Ascending aorta (tissue), 2 donors: Measurements from ENCODE around the gene OPA3. TPM values are rescaled to one million over a fixed set of nuclear protein-coding genes. Genes with fewer than 3 reads are reported as not detected.

ENCODE experiments used
- DNase-seq, 2 donors: peaks; one replicate each; pipeline ENCODE4 v3.0.0-alpha.2; 2019; ENCODE audit warnings: low spot score in 2 of 2
- H3K27ac ChIP-seq, 2 donors: fragments of 200-600 bp; sonication (generic); one replicate each; pipeline ENCODE4 v1.5.1; 2016 to 2017; ENCODE audit warnings: mild to moderate bottlenecking in 1 of 2
- H3K27me3 ChIP-seq: fragments of 200-600 bp; sonication (generic); one replicate; pipeline ENCODE4 v1.5.1; 2017
- H3K36me3 ChIP-seq, 2 donors: fragments of 200-600 bp; sonication (generic); one replicate each; pipeline ENCODE4 v1.5.1; 2016
- H3K4me1 ChIP-seq, 2 donors: fragments of 200-600 bp; sonication (generic); one replicate each; pipeline ENCODE4 v1.5.1; 2016 to 2017; ENCODE audit warnings: mild to moderate bottlenecking in 1 of 2
- H3K4me3 ChIP-seq, 2 donors: fragments of 200-600 bp; sonication (generic); one replicate each; pipeline ENCODE4 v1.5.1; 2016 to 2017; ENCODE audit warnings: mild to moderate bottlenecking in 1 of 2
- H3K9me3 ChIP-seq, 2 donors: fragments of 200-600 bp; sonication (generic); one replicate each; pipeline ENCODE4 v1.5.1; 2016
- CTCF ChIP-seq, 3 experiments: fragments of 200-600 bp in 2 of 3; fragments of 450-650 bp in 1 of 3; sonication (generic) in 2 of 3; IDR thresholded peaks; one replicate each; pipeline ENCODE4 v1.5.1; 2016 to 2019; ENCODE audit warnings: antibody characterized with exemption in 3 of 3, mild to moderate bottlenecking in 1 of 3, moderate library complexity in 1 of 3
- intact Hi-C: fragments of 100-400 bp; cut with DNase I; formaldehyde crosslinking; loops from one replicate; pipeline ENCODE4 v1.15.1; 2023
- total RNA-seq: library from RNA; depleted of rRNA; stranded (reverse); fragments of >200 nt; gene quantifications from one replicate; pipeline ENCODE4 v1.1.0, GENCODE V29; 2016

Gene OPA3
- total RNA-seq, 1 donor from 2014 or later, result 4.5 TPM

- H3K9me3 ChIP-seq, result no peaks in the 10 kb centered on the region
- peaks cover 0 to 10% of the 10 kb centered on the region in 2 donors for H3K4me1 ChIP-seq
- no peak for DNase-seq
- H3K36me3 ChIP-seq, result peaks cover 58 to 62% of the 10 kb centered on the region in 2 donors
- intact Hi-C loops, result no loop called here
- no peak overlapping the region for H3K4me3 ChIP-seq
- no peaks in the 10 kb centered on the region for H3K27me3 ChIP-seq
- TF ChIP-seq CTCF (IDR thresholded peaks at IDR 0.05), result no peak
- no peak overlapping the region for H3K27ac ChIP-seq
Observed at GRCh38 chr19:45517641-45518468, 66.7 kb downstream of the OPA3 start.

- H3K9me3 ChIP-seq, result no peaks in the 10 kb centered on the region
- no peak overlapping the region for H3K27ac ChIP-seq
- DNase-seq, result no peak
- H3K4me1 ChIP-seq, result peaks cover 0 to 10% of the 10 kb centered on the region in 2 donors
- TF ChIP-seq CTCF (IDR thresholded peaks at IDR 0.05), result no peak
- H3K36me3 ChIP-seq, result peaks cover 52 to 56% of the 10 kb centered on the region in 2 donors
- H3K27me3 ChIP-seq, result no peaks in the 10 kb centered on the region
- intact Hi-C loops, result no loop called here
- no peak overlapping the region for H3K4me3 ChIP-seq
Observed at GRCh38 chr19:45517238-45517637, 67.4 kb downstream of the OPA3 start.

GRCh38 chr19:45515807-45516401 lies 68.7 kb downstream of the OPA3 start:
- no peak for TF ChIP-seq CTCF (IDR thresholded peaks at IDR 0.05)
- Histone ChIP-seq H3K36me3 (peaks cover 39 to 43% of the 10 kb centered on the region in 2 donors), H3K27me3 (no peaks in the 10 kb centered on the region), H3K9me3 (no peaks in the 10 kb centered on the region), H3K4me1 (peaks cover 0 to 13% of the 10 kb centered on the region in 2 donors), H3K27ac (peak overlapping the region; percentile 30 to 52), H3K4me3 (no peak overlapping the region)
- intact Hi-C loops, result no loop called here
- DNase-seq, result no peak

GRCh38 chr19:45515081-45515624 lies 69.4 kb downstream of the OPA3 start:
- H3K9me3 ChIP-seq, result no peaks in the 10 kb centered on the region
- intact Hi-C loops, result no loop called here
- no peak for TF ChIP-seq CTCF (IDR thresholded peaks at IDR 0.05)
- H3K36me3 ChIP-seq, result peaks cover 31 to 35% of the 10 kb centered on the region in 2 donors
- H3K27ac ChIP-seq, result peak overlapping the region; percentile 30 to 52
- no peak overlapping the region for H3K4me3 ChIP-seq
- H3K27me3 ChIP-seq, result no peaks in the 10 kb centered on the region
- DNase-seq, result no peak
- H3K4me1 ChIP-seq, result peaks cover 0 to 17% of the 10 kb centered on the region in 2 donors

GRCh38 chr19:45514376-45515051 lies 70.1 kb downstream of the OPA3 start:
- Histone ChIP-seq H3K4me1 (peaks cover 0 to 22% of the 10 kb centered on the region in 2 donors), H3K27ac (peak overlapping the region; percentile 30 to 52), H3K27me3 (no peaks in the 10 kb centered on the region), H3K36me3 (peaks cover 28 to 31% of the 10 kb centered on the region in 2 donors), H3K9me3 (no peaks in the 10 kb centered on the region), H3K4me3 (no peak overlapping the region)
- no peak for DNase-seq
- TF ChIP-seq CTCF (IDR thresholded peaks at IDR 0.05), result no peak
- intact Hi-C loops, result loop anchor here (1.0 kb wide), 1 partner anchor 15 kb away; no protein-coding TSS in a partner anchor
